Measurements from ENCODE around the gene HDAC5.
"Not testable (repeated sequence)": the region's sequence is repeated elsewhere in the genome, so short reads cannot be mapped to it uniquely, and the experiment has no call there.

Gene HDAC5

DNA sequence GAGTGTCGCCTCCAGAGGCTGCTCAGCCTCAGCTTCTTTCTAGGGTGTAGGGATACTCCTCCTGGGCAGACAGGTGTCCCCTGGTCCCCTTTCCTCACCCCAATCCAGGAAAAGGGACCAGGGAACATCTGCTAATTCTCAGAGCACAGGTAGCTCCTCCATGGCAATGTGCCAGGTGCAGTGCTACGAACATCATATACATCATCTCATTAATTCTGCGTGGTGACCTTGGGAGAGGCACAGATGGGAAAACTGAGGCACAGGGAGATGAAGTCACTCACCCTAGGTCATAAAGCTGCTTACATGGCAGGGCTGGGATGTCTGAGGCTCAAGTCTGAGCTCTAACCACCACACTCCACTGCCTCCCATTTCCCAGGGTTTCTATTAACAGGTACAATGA is 11.7 kb downstream of the HDAC5 start:
- DNase-seq (ENCODE audit: low read depth in 2 of 2) = no peak

DNA sequence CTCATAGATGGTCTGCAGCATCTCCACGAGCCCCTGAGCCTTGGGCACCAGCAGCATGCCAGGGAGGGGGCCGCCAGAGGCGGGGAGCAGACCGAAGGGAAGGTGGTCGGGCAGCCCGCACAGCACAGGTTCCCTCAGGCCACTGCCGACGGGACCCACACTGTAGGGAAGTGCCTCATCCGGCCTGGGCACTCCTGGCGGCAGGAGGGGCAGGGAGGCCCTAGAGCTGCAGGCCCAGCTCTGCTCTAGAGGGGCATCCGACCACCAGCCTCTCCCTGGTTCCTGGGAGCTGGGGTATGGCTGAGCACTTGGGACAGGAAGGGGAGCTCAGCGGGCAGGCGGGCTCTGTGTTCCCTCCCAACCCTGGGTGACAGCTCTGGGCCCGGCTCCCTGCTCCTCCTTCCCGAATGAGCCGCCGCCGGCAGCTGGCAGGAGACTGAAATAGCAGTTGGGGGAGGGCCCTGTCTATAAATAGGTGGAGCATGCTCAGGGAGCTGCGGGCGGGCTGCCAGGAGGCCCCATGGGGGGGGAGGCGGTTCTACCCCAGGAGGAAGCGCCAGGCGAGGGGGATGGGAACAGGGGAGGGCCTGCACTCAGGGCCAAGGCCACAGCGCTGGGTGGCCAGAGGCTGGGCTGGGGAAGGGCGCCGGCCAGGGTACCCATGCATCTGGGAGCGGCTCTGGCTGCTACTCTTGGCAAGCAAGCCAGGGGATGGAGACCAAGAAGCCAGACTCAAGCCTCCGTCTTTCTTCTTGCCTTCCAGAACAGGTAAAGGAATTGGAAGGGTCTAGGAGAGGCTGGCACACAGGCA is 12.4 kb downstream of the HDAC5 start:
- DNase-seq (ENCODE audit: low read depth in 2 of 2) = peak; percentile 56 to 65

DNA sequence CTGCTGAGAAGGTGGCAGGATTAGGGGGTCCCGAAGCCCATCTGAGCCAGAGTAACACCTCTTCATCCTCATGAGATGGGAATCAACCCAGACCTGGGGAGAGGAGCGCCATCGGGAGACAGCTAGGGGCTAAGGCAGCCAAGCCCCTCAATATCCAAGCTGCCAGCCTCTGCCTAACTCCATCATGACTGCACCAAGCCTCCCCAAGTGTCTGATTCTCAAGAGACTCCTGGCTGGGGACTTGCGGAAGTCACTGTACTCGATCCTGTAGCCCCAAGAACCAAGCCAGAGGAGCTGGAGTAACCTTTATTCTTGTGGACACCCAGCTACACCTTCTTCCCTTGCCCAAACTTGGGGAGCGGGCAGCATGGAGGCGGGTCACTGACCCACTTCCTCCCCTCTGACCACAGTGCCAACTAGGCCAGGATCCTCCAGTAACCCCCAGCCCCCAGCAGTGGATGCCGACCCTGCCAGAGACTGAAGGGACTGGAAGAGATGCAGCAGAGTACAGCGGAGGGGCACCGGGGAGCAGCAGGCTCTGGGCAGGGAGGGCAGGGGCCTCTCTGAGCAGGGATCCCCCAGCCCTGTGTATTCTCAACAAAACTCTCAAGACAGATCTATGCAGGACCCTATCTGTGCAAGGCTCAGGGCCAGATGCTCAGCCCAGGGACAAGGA is 13.3 kb downstream of the HDAC5 start:
- no peak for DNase-seq (ENCODE audit: low read depth in 2 of 2)

DNA sequence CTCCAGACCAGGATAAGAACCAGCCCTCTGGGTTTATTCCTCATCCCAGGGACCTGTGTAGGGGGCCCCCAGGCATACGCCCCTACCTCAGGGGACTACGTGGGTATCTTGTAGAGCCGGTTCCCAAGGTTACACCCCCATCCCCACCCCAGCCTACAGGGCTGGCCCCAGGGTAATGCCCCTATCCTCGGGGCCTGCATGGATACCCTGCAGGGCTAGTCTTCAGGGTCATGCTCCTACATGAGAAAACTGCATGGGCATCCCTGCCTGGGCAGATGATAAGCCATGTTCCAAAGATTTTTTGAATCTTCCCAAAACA is 14.2 kb downstream of the HDAC5 start:
- DNase-seq (ENCODE audit: low read depth in 2 of 2) = no peak

DNA sequence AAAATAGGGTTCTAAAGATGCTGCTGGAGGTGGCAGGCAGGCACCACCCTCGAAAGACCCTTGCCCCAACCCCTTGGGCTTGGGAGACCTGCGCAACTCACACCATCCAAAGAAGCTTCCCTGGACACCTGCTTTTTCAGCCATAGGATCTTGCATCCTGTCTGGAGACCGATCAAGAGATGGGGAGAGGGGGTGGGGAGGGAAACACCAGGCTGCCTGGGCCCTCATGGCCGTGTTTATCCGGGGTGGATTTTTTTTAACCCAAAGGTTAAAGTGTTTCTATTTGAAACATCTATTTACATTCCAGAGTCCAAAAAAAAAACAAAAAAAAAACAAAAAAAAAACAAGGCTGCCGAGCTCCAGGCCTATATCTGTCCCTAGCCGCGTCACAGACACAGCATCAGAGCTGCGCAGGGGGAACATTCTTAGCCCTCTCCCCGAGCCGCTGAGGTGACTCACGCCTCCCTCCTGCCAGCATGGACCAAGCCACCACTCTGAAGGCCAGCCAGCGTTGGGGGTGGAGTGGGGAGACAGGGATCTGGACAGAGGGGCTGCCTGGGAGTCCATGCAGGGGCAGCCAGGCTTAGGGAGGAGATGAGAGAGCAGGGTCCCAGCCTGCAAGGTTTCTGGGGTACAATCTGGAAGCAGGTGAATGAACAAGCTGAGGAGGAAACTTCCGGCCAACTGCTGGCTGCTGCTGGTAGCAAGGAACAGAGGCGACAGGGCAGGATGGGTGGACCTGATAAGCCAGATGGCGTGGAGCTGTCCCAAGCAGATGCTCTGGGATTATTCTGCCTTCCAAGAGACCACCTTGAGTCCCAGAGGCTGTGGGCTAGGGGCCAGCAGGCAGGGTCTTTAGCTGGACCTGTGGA is 14.8 kb downstream of the HDAC5 start:
- no peak for DNase-seq (ENCODE audit: low read depth in 2 of 2)

DNA sequence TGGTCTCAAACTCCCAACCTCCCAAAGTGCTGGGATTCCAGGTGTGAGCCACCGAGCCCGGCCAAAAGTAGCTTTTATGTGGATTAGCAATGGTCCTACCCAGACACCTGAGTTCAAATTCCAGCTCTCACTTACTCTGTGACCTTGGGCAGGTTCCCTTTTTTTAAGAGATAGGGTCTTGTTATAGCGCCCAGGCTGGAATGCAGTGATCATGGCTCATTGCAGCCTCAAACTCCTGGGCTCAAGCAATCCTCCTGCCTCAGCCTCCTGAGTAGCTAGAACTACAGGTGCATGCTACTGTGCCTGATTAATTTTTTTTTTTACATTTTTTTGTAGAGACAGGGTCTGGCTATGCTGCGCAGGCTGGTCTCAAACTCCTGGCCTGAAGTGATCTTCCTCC is 16.6 kb downstream of the HDAC5 start:
- DNase-seq (ENCODE audit: low read depth in 2 of 2) = no peak

GRCh38 chr17:44105941-44106340 is 17.5 kb downstream of the HDAC5 start:
- no peak for DNase-seq (ENCODE audit: low read depth in 2 of 2)

DNA sequence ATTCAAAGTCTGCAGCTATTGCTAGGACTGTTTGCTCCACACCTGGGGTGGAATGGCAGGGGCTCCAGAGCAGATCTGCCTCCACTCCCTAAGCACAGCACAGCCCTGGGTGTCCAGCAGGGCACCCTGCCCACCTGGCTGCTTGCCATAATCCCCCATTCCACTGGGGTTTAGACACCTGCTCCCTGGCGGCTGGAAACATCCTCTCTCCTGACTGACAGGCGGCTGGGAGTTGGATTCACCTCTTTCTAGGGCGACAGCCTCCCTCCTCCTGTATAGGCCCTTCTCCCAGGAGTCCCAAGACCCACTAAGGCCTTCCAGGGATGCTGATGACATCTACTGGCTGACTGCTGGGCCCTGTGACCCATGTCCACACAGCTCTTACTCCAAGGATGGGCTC is 18.0 kb downstream of the HDAC5 start:
- no peak for DNase-seq (ENCODE audit: low read depth in 2 of 2)

GRCh38 chr17:44102849-44103622 is 20.4 kb downstream of the HDAC5 start:
- no peak for DNase-seq (ENCODE audit: low read depth in 2 of 2)

DNA sequence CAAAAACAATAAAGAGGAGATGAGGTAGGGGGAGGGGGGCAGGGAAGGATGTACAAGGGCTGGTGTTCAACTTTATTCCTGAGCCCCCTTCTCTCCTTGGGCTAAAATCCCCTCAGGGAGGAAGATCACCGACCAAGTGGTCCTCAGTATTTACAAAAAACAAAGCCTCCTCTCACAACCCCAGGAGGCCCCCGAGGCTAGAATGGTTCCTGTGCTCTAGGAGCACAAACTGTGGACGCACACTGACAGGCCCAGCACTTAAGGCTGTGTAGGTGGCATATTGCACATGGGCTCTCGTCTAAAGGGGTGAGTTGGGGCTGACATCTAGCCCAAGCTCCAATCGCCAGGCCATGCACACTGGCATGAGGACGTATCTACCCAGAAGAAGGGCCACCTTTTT is 21.6 kb downstream of the HDAC5 start:
- not testable (repeated sequence) for DNase-seq (ENCODE audit: low read depth in 2 of 2)

DNA sequence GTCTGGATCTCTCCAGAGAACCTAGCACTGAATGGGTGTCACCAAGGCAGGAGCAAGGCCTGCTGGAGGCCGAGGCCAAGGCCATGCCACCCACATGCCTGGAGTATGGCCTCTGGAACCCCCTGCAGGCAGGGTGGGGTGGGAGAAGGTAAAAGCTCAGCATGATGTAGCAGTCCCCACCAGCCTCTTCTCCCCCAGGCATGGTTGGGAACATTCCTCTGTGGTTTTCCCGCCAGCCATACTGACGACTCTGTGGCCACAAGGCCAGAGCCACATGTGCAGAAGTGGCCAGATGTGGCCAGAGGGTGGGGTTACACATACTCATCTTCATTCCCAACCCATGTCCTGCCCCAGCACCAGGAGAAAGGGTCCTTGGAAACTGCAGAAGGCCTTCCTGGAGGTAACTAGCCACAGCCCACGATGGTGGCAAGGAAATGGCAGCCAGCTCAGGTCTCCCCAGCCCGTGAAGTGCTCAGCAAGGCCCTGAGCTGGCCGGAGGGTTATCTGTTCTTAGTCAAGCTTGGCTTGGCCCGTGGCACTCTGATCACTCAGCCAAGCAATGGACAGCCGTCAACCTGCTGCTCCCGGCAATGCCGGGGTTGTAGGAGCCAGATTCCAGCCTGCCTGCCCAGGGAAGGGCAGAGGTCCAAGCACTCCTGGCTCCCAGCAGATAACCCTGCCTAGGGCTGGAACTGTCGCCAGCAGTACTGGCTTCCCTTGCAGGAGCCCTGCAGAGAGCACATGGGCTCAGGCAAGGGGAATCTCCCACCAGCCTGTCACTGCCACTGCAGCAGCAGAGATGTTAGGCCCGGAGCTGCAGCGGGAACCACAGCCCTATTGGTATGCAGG is 26.1 kb downstream of the HDAC5 start:
- DNase-seq (ENCODE audit: low read depth in 2 of 2) = no peak

GRCh38 chr17:44095647-44096496 is 27.6 kb downstream of the HDAC5 start:
- no peak for DNase-seq (ENCODE audit: low read depth in 2 of 2)

DNA sequence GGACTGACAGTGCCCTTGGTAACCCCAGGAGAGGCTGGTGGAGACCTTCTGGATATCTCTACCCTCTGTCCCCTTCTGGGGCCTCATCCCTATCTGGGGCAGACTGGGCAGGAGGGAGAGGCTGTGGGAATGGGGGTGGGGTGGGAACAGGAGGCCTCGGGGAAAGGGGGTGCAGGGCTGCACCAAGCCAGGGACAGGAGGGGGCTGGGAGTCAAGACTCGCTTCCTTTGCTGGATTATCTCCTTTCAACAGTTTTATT is 28.1 kb downstream of the HDAC5 start:
- DNase-seq (ENCODE audit: low read depth in 2 of 2) = no peak

GRCh38 chr17:44094701-44095387 is 28.6 kb downstream of the HDAC5 start:
- DNase-seq (ENCODE audit: low read depth in 2 of 2) = no peak

GRCh38 chr17:44093231-44093900 is 30.1 kb downstream of the HDAC5 start:
- no peak for DNase-seq (ENCODE audit: low read depth in 2 of 2)

DNA sequence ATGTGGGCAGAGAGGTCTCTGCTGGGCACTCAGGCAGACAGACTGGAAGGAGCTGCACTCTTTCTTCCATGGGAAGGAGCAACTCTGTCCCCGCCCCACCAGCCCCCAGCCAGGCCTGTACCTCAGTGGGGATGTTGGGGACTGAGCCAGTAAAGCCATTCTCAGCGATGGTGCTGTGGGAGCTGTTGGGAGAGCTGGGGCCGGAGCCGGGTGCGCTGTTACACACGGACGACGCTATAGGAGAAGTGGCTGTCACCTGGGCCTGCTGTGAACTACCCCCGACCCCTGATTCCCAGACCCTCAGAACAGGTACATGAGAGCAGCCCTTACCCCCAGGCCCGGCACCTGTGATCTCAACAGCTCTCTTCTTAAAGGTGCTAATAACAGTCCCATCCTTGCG is 31.4 kb downstream of the HDAC5 start:
- no peak for DNase-seq (ENCODE audit: low read depth in 2 of 2)

DNA sequence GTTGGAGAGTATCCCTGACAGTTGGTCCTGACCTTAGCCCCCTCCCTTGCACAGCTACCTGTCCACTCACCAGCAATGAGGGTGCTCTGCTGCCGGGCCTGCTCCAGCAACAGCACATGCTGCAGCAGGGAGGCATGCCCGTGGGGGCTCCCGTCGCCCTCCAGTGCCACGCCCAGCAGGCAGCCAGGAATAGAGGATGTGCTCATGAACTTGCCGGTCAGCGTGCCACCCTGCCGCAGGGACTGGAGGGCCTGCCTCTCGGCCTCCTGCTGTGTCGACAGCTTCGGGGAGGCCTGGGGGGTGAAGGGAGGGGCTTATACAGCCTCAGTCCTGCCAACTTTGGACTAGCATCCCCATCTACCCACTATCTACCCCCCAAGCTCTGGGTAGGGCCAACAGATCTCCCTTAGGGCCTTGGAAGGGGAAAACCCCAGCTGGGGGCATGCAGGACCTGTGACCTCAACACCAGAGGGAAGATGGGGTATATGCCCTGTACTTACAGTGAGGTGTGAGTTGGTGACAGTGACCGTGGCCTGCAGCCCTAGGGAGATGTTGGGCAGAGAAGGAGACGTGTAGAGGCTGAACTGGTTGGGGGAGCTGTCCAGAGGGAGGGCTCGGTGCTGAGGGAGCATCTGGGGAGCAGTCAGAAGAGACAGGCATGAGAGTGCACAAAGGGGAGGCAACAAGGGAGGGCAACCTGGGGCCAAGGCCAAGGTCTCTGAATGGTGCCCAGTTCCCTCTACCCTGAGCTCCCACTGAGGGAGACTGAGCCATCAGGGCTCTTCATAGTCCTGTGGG is 32.0 kb downstream of the HDAC5 start:
- DNase-seq (ENCODE audit: low read depth in 2 of 2) = no peak

- DNase-seq (ENCODE audit: low read depth in 2 of 2) = no peak
Observed at GRCh38 chr17:44088254-44088653, 35.2 kb downstream of the HDAC5 start.

Data from stimulated activated CD8-positive, alpha-beta memory T cell treated with anti-CD3 and anti-CD28 coated beads, Interleukin-2, amount 100 ng/mL, for 48 hours (primary cell).